Non-pigmented ciliary epithelial cell (primary cell): ENCODE results near the gene ZPBP2.
"Not testable (repeated sequence)": the region's sequence is repeated elsewhere in the genome, so short reads cannot be mapped to it uniquely, and the experiment has no call there.

Experiments
- DNase-seq: peaks from one replicate; pipeline ENCODE4 v3.0.0-alpha.2; 2010; ENCODE audit warnings: low read depth

The ZPBP2 gene

DNA sequence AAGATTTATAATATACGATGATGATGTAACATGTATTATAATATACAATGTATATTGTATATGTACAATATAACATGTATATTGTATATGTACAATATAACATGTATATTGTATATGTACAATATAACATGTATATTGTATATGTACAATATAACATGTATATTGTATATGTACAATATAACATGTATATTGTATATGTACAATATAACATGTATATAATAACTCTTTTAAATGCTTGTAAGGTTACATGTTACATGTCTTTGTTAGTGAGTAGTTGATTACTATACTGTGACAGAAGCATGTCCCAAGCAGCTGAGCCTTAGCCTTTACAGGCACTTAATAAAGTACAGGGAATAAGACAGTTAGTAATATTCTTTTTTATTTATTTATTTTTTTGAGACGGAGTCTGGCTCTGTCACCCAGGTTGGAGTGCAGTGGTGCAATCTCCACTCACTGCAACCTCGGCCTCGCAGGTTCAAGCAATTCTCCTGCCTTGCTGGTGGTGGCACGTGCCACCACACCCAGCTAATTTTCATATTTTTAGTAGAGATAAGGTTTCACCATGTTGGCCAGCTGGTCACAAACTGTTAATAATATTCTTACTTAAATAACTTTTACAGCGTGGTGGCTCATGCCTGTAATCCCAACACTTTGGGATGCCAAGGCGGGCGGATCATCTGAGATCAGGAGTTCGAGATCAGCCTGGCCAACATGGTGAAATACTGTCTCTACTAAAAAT lies 11.9 kb upstream of the ZPBP2 start:
- not testable (repeated sequence) for DNase-seq

DNA sequence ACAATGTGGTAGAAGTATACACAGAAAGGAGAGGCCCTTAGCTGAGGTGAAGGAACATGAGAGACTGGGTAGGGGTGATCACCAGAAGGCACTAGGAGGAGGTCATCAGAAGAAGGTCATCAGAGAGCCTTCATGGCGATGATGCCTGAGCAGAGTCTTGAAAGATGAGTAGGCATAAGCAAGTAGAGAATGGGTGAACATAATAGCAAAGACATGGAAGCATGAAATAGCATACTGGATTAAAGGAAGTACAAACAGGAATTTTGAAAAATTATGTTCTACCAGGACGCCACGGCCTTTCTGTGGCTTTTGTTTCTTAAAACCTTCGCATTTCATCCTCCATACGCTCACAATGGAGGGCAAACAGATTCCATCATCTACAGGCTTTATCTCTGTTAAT lies 6.8 kb upstream of the ZPBP2 start:
- DNase-seq, result no peak

DNA sequence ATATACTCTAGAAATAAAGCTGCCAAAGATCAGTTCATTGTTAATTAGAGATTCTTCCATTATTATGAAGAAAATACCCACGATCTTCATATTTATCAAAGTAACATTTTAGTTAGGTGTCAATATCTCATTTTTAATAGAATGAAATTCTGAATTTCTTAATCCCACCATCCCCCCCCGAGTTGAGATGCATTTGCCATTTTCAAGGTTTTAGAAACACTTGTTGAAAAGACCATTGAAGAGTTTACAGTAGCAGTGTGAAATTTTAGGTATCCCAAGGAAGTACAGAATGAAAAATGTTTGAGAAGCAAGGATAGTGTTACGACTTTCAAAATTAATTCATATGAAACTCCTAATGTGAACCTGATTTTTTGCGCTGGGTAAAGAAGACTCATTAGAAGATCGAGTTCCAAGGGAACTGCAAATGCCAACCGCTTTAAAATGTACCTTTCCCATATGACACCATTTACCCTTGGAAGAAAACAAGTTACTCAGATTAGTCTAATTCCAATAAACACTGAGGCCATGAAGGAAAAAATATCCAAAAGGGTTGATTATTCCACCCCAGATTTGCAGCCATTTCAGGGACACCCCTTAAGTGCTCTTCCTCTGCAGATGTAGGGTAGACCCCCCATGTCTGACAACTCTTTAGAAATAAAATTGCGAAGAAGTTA lies 4.6 kb upstream of the ZPBP2 start:
- DNase-seq, result no peak

GRCh38 chr17:39863918-39864746 lies 3.9 kb upstream of the ZPBP2 start, which contains the start of gene IKZF3:
TSS of gene IKZF3 (minus strand) at chr17:39864312. CDS start at chr17:39864126, 186 bp downstream.
- no peak for DNase-seq

GRCh38 chr17:39866013-39866730 lies 1.8 kb upstream of the ZPBP2 start:
- no peak for DNase-seq

DNA sequence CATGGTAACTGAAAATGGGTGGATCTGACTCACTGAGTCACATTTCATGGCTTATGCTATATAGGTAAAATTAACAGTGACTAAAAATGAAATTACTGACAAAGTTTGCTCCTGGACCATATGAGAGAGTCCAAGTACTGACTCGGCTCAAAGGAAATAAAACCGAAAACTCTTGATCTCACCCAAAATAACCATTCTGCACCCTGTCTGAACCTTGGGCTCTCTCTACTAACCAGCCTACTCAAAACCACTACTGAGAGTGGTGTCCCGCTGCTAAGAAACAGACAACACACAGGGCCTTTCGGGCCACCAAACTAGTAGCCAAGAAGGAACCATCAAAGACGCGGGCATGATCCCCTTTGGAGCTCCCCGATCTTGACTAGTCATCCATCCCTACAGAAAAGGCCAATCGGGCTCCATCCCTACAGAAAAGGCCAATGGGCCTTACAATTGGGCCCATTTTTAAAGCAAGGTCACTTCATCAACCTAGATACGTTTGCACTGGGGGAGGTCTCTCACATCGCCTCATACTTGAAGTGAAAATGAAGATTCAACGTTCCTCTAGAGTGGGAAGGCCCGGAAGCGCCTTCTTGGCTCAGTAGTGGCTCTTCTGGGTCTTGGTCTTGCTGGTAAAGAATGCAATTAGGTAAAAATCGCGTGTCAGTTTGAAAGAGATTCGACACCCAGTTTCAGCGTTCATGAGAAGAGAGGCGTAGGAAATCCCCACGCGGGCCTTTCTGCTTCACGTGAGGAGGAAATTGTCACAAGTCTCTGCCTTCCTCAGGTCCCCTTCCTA lies 720 bp upstream of the ZPBP2 start:
- no peak for DNase-seq

DNA sequence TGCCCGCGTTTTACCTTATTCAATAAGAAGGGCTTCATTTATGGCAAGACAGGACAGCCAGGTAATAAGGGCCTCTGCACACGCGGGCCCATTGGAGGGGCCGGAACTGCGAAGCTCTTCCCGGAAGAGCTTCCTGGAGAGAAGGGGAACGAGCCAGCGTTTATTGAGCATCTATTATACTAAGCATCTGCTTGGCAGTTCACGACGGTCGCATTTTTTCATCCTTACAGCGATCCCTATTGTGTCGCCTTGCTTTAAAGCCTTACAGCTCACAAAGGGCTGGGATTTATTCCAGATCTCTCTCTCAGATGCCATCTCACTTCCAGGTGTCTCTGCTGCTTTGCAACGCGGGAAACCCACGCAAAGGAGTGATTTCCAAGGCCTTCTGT lies 546 bp downstream of the ZPBP2 start:
- DNase-seq, result no peak

DNA sequence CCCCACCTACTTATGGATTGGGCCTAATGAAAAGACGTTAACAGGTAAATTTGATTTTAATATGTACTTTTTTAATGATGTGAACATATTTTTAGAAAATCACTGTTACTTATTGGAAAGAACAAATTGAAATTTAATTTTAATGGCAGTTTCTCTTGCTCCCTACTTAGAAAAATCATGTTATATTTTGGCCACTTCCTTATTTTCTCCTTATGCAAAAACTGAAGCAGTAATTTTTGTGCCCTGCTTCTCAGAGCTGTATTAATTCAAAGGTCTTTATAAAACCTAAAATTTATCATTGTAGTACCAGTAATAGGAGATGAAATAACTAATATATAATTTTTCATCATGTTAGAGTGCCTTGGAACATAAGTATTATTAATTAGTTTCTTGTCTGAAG lies 2.8 kb downstream of the ZPBP2 start:
- no peak for DNase-seq

DNA sequence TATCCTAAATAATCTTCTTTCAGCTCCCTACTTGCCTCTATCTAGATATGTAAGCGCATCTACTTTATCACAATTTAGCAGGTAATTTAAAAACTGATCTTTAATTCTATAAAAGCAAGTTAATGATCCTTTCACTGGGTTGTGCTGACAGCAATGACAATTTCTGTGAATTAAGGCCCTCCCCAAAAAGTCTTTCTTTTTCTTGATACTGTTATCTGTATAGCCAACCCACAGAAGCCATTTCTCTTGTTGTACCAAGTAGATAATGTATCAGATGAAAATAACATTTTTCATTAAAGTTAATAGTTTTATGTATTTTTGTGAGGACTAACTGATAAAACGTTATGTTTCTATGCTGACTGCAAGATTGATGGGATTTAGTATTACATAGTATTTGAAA lies 3.8 kb downstream of the ZPBP2 start:
- no peak for DNase-seq

DNA sequence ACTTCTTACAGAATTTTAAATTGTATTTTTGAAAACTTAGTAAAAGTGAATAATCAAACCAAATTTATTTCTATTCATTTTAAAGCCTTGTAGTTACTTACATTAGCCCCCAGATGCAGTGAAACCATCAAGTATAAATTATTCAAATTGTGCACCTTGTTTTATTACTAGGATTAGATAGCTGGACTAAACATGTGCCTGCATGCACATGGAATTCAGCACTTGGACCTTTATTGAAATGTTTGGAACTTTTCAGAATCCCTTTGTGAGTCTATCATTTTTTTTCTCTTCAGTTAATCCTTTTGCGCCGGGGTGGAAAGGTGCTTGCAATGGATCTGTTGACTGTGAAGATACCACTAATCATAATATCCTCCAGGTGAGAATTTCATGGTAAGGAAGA lies 4.7 kb downstream of the ZPBP2 start:
- DNase-seq, result no peak

DNA sequence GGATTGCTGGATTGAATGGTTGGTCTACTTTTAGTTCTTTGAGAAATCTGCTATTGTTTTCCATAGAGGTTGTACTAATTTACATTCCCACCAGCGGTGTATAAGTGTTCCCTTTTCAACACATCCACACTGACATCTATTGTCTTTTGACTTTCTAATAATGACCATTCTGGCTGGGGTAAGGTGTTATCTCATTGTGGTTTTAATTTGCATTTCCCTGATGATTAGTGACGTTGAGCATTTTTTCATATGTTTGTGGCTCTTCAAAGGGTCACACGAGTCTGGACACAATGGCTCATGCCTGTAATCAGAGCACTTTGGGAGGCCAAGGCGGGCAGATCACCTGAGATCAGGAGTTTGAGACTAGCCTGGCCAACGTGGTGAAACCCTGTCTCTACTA lies 18.1 kb downstream of the ZPBP2 start:
- DNase-seq, result not testable (repeated sequence)

GRCh38 chr17:39887078-39887477 lies 19.1 kb downstream of the ZPBP2 start:
- no peak for DNase-seq

- no peak for DNase-seq
Observed at GRCh38 chr17:39889200-39889599, 21.2 kb downstream of the ZPBP2 start.

DNA sequence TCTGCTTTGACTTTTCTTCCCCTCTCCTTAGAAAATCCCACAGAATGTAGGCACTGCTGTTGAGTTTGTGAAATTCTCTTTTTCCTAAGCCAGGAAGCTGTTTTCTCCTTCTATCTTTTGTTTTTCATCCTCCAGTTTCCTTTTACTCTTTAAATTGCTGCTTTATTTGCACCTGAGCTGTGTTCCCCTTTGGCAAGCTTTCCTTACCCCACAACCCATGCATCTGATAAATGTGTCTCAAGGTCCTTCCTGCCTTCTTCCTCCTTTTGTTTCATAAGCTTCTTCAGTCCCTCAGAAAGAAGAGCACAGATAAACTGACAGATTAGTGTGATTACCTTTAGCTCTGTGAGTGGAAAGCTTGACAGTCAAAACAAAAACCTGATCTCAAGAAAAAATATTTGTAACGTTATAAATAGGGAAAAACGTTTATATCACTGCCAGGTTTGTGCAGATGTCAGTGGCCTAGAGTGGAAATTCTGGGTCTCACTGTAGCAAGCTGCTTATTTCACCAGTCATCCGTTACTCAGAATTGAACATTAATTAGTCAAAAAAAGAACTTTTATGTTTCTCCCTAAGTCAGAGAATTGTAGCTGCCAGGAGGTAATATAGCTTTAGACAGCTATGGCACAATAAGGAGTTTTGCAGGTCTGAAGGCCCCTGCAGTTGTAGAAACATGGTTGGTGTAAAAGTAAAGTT lies 26.8 kb downstream of the ZPBP2 start:
- no peak for DNase-seq

GRCh38 chr17:39898088-39898487 lies 30.1 kb downstream of the ZPBP2 start:
- no peak for DNase-seq

DNA sequence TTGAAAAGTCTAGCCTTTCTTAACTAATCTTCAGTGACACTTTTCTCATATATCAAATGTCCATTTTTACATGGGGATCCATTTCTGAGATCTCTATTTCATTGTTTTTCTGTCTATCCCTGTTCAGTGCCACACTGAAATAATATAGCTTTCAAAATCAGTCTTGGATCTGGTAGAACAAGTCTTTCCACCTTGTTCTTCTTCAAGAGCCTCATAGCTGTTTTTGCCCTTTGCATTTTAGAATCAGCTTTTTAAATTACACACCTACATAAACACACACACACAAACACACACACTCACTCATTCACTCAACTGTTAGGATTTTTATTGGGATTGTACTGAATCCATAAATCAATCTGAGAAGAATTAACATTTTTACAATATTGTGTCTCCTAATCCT lies 31.2 kb downstream of the ZPBP2 start:
- DNase-seq, result no peak

DNA sequence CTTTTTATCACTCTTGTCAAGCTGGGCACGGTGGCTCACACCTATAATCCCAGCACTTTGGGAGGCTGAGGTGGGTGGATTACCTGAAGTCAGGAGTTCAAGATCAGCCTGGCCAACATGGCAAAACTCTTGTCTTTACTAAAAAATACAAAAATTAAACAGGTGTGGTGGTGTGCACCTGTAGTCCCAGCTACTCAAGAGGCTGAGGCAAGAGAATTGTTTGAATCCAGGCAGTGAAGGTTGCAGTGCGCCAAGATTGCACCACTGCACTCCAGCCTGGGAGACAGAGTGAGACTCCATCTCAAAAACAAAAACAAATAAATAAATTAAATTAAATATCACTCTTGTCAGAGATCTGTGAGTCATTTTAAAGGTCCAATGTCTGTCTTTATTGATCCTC lies 34.0 kb downstream of the ZPBP2 start:
- not testable (repeated sequence) for DNase-seq

DNA sequence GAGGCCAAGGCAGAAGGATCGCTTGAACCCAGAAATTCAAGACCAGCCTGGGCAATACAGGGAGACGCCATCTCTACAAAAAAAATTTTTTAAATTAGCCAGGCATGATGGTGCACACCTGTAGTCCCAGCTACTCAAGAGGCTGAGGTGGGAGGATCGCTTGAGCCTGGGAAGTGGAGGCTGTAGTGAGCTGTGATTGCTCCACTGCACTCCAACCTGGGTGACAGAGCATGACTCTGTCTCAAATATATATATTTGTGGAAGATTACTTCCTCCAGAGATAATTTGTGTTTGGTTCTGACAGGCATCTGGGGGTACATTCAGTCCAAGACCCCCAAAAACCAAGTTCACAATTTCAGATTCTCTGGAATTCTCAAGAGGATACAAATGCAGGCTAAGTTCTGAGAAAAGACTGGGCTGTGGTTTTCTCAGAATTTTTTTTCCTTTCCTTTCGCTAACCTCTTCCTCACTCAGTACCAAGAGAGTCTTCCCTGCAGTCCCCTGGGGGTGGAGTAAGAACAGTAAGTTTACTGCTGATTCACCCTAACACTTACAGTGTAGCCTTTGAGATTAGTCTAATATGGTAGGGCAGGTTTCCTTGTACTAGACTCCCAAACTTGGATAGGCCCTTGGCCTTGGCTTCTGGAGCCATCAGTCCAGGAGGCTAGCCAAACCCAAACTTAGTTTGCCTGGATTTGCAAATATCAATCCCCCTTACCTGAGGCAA lies 35.3 kb downstream of the ZPBP2 start:
- DNase-seq, result no peak

DNA sequence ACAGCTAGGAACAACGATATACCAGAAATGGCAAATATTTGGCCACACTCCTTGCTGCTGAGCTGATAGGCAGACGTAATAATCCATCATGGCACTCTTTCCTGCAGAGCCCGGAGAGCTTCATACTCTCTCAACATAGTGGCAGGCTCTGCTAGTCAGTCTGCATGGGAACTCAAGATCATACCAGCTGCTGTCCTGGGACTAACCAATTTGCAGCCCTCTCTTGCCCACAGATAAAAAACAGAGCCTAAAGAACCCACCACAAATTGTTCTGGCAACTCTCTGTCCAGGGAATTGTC lies 36.9 kb downstream of the ZPBP2 start:
- DNase-seq, result no peak

- DNase-seq, result no peak
Observed at GRCh38 chr17:39908789-39909352, 40.9 kb downstream of the ZPBP2 start.
